ENCODE measurements around the gene AHCTF1.

DNA sequence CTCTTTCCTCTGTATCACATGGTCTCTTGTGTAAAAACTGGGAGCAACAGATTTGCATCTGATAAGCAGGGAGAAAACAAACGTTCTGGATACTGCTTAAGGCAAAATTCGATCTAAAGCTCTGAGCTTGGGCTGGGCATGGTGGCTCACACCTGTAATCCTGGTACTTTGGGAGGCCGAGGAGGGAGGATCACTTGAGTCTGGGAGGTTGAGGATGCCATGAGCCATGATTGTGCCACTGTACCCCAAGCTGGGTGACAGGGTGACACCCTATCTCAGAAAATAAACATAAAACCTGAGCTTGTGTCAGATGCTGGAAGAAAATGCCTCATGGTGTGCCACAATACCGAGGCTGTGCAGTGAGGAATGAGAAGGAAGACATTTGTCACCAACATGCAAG, 133.6 kb downstream of the AHCTF1 start:
- no peak for TF ChIP-seq CTCF (IDR thresholded peaks at IDR 0.05)
- no peak for TF ChIP-seq POLR2A (IDR thresholded peaks at IDR 0.05)

Measured in right lobe of liver (tissue), 4 donors.